Amniotic epithelial cell (primary cell): ENCODE measurements around the gene HS3ST3A1.

Experiments
- DNase-seq: peaks from one replicate; pipeline ENCODE4 v3.0.0-alpha.2; 2010; ENCODE audit warnings: low read depth

The HS3ST3A1 gene

DNA sequence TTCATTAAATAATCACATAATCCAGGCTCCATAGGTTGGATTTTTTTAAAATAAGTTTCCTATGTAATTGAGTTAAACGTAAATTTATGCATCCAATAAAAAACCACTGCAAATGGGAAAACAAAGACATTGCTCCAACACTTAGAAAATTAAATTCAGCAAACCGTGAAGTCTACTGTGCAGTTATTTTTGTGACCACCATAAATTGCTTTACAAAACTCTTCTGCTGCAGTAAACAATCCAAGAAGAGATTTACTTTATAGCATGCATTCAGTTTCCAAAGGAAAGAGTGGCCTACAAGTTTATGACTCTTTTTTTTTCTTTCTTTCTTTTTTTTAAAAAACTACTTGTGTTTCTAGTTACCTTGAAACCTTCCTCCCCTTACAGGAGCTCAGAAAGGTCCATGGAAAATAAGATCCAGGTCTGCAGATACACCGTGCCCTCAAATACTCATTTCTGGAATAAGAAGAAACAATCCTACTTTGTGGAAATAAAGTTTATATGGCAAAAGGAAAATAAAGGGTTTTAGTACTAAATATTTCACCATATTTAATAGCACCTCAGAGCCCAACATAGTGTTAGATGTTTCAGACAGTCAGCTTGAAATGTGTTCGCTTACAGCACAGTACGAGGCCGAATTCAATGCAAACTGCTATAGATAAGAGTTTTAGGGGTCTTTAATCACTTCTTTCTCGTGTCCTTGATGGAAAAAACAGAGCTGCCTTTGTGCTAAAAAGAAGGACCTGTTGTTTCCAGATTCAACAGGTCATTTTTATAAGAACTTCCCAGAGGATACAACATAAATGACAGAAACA is 3.2 kb downstream of the HS3ST3A1 start:
- no peak for DNase-seq

DNA sequence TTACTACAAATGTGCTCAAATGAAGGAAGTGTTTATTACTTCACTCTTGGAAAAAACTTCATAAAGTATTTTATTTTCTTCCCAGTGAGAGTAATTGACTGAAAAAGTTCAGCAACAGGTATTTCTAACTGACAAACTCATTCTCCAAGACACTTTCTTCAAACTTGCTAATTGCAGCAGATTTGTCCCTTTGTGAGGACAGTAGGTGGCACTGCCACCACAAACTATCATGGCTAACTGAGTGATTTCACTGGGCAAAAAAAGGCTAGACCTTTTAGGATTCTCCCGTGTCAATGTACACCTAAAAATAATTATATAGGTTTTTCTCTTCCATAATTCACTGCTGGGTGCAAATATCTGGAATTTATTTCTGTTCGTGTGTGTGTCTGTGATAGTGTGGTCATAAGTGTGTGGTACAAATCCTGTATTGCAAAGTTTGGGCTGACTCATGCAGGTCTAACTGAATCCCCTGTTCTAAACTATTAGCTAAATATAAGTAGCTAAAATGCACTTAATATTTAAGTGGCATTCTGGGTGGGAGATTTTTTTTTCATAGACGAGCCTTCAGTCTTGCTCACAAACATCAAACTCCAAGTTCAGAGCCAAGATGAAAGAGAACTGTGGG is 3.9 kb downstream of the HS3ST3A1 start:
- peak; percentile 62 for DNase-seq

GRCh38 chr17:13596241-13596923 is 5.3 kb downstream of the HS3ST3A1 start:
- no peak for DNase-seq

DNA sequence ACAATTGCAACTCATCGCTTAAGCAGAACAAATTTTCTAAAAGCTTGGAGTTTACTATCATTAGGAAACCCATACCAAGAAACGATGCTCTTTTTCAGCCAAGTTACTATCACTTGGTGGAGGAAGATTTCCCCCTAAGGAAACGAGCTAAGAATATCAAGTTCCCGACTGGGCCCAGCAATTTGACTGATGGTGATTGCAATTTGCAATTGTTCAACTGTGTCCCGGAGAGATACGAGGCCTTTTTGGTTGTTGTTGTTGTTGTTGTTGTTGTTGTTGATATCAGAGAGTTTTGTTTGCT is 6.2 kb downstream of the HS3ST3A1 start:
- DNase-seq: no peak

- peak; percentile 87 for DNase-seq
These were observed 6.7 kb downstream of the HS3ST3A1 start for GRCh38 chr17:13594762-13595598.

DNA sequence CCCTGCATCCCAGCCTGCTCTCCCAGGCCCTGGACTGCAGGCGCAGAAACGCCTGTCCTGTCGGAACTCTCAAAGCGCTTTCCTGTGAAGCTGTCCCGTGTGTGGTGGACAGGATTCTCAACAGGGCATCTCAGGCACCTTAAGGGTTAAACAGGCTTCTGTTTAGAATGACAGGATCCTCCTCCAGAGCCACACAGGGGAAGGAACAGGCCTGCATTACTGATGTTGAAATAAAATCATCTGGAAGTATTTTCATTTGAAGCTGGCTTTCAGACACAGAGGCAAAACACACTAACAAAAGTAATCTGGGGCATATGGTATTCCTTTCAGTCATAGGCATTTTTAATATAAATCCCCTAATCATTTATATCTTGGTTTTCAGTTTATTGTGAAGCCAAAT is 7.4 kb downstream of the HS3ST3A1 start:
- DNase-seq: no peak

- DNase-seq: peak; percentile 72
These were observed 8.0 kb downstream of the HS3ST3A1 start for GRCh38 chr17:13593757-13594156.

DNA sequence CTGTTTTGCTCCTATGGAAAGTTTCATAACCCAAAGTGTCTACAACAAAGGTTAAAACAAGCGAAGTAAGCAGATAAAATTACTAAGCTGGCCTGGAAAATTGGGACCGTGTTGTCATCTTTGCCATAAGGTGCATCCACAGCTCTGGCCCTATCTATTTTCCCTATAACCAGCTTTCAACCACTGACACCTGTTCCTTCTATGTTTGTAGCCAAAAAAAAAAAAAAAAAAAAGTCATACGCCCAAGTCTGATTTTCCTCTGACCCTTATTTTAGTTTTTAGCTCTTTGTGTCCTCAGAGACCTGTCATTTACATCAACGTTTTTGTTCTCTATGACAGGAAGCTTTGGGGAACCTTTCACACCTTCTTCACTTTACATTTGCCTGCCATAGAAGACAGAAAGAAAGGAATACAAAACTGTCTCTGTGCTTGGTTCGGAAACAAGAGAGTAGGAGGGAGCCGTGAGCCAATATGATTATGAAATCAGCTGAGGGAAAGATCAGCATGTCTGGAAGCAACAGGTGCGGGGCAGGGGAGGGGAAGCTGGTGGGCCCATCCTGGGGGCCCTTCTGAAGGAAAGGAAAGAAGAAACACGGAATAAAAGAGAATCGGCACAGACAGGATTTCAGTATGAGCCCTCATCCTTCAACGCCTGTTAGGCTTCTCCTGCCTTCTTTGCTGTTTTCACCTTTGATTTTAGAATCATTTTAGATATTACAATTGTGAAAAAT is 8.5 kb downstream of the HS3ST3A1 start:
- DNase-seq: no peak

- no peak for DNase-seq
These were observed 9.3 kb downstream of the HS3ST3A1 start for GRCh38 chr17:13592427-13592826.

DNA sequence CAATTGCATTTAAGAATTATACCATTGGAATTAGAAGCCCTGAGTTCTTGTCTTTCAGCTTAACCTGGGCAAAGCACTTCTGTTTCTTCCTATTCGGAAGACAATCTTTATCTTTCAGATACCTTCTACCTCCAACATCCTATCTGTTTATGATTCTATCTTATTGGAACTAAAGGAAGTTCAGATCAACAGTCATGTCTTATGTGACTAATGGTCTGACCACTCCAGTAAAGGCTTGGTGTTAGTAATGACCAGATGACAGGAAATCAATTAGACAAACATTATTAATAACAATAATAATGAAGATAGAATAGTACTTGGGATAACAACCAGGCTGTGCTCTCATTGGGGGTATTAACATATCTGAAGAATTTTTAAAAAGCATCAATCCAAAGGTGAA is 11.3 kb downstream of the HS3ST3A1 start:
- no peak for DNase-seq

- DNase-seq: no peak
These were observed 12.1 kb downstream of the HS3ST3A1 start for GRCh38 chr17:13589658-13590057.

DNA sequence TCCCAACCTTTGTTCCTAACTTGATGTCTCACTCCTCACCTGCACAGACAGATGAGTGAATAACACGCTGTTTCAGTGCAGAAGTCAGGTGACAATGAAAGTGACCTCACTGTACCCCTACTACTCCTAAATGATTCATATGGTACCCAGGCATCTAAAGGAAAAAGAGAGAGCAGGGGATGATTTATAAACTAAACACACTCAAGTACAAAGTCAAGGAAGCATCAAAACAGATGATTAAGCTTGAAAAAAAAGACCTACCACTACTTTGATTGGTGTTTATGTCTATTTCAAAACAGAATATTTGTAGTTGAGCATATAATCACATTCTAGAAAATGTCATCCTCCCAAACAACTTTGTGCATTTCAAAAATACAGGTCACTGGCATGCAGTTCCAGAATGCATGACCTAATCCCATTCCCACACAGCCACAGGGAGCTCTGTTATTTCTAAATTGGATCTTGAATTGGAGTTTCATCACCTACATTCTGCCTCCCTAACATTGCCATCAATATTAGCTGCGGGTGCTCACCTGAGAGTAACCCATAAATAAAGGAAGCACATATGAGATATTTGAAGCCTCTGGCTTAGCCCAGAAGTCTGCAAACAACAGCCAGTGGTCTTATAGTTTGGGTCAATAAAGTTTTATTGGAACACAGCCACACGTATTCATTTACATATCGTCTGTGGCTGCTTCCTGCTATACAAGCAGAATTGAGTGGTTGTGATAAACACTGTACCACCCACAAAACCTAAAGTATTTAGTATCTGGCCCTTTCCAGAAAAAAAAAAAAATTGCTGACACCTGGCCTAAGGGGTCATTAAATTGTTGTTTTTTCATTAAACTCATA is 14.0 kb downstream of the HS3ST3A1 start:
- DNase-seq: peak; percentile 66

- peak; percentile 79 for DNase-seq
These were observed 17.0 kb downstream of the HS3ST3A1 start for GRCh38 chr17:13584701-13585080.

- no peak for DNase-seq
These were observed 17.6 kb downstream of the HS3ST3A1 start for GRCh38 chr17:13583996-13584700.

DNA sequence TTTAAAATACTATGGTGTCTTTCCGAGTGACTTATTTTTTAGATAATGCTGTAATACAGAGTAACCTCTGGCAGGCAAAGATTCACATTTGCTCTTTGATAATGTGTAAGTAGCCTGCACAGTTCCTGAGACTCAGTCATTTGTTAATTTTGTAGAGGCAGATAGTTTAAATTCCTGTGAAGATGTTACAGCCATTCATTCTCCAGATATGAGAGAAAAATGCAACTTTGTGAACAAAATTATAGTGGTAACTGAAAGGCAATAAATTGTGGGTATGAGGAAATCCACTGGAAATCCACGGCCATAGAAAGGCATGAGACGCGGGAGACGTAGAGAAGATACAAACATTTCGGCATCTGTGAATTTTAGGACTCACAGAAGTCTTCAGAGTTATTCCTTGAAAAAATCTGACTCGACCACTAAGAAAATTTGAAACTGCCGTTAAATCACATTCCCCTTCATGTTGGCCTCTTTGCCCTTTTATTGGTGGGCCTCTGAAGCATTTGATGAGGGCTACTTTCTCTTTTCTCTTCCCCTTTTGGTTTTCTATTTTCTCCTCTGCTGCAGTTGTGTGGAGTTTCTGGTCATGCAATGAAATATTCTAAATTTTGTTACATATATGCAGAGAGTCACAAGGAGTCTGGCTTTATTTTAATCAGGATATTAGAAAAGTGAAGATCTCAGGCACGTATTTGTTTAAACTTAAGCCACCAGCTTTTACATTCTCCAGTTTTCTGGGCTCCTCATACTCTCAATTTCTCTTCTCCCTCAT is 18.8 kb downstream of the HS3ST3A1 start:
- DNase-seq: peak; percentile 92

DNA sequence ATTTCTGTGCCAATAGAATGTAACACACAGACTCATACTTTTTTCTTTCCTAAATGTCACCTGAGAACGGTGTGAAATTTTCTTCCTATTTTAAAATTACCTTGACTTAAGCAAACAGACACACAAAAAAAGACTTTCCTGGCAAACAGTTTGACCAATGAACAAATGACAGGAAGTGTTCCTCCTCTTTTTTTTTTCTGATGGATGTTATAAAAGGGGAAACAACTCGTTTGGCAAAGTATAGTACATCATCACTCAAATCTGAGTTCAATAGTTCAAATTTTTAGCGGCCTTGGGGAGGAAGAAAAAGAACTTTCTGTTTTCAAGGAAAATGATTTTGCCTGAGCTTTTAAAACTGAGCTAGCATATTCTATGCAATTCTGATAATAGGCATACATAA is 19.8 kb downstream of the HS3ST3A1 start:
- peak; percentile 72 for DNase-seq

- DNase-seq: no peak
These were observed 20.9 kb downstream of the HS3ST3A1 start for GRCh38 chr17:13580790-13581189.

- DNase-seq: no peak
These were observed 24.8 kb downstream of the HS3ST3A1 start for GRCh38 chr17:13576661-13577526.
